ENCODE measurements around the gene MALAT1. TPM values are rescaled to one million over a fixed set of nuclear protein-coding genes. Genes with fewer than 3 reads are reported as not detected.

MALAT1 gene
- total and polyA plus RNA-seq, 2 of the 8 experiments (the other 6 are each of a cell fraction or from before 2014, with no cell fraction given) = 115 to 984 TPM

DNA sequence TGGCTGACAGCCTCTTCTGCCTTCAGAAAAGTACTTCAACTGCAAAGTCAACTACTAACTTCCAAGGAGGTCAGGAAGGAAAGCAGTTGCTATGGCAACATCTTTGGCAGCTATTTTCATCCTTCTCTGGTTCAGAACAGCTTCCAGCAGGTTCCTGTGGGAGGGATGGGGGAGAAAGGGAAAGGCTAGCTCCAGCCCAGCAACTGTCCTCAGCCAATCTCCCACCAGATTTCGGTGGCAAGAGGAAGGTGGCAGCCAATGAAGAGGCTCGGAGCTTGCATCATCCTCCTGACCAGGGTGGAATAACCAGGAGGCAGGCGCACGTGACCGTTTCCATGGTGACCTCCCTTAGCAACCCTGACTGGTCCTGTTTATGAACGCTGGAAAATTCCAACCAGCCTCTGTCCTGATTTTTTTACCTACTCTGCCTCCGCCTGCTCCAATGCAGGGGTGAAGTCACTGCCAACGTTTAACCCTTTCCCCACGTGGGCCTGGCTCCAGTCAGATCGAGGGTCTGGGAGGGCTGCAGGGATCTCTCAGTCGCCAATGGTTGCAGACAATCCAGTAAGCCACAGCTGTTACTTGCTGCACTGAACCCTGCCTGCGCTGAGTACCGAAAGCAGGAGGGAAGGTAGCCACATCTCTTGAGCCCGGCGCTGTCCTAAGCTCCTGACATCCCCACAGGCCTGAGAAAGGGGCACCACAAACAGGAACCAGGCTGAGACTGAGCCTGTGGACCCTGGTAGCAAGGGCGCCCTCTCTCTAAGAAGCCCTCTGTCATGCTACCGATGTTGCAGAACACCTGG, 11.2 kb upstream of the MALAT1 start (continued):
- TF ChIP-seq CHD7 (IDR thresholded peaks at IDR 0.05; ENCODE audit: insufficient replicate concordance, low read length) (no peak), GABPA (IDR thresholded peaks at IDR 0.05; ENCODE audit: borderline replicate concordance, insufficient read depth, low read length) (no peak), RFX5 (IDR thresholded peaks at IDR 0.05; ENCODE audit: borderline replicate concordance, low read depth, low read length) (peak; percentile 87), GTF2F1 (IDR thresholded peaks at IDR 0.05; ENCODE audit: borderline replicate concordance, low read depth, low read length) (no peak), SUZ12 (IDR thresholded peaks at IDR 0.05; ENCODE audit: low read length) (no peak), CHD2 (IDR thresholded peaks at IDR 0.05; ENCODE audit: low read length) (peak; percentile 42), RNF2 (IDR thresholded peaks at IDR 0.05; ENCODE audit: borderline replicate concordance, low read depth, low read length, missing control alignments, poor library complexity, severe bottlenecking) (no peak), SIN3A (conservative IDR thresholded peaks at IDR 0.05 in 1 of 2, IDR thresholded peaks at IDR 0.05 in 1 of 2; ENCODE audit: low read depth in 1 of 2, low read length in 2 of 2) (peak; percentile 9 to 89; a peak in 2 of 4 replicates), NRF1 (IDR thresholded peaks at IDR 0.05; ENCODE audit: low read depth, low read length) (no peak)
